Activated CD4-positive, alpha-beta T cell treated with anti-CD3 and anti-CD28 coated beads, Interleukin-2, amount 10 ng/mL, durations not matched to agents 7 days and 5 days (primary cell): ENCODE data around the gene KPTN. TPM values are rescaled to one million over a fixed set of nuclear protein-coding genes. Genes with fewer than 3 reads are reported as not detected.
A peak's percentile ranks its signal among the peaks of the same experiment; 100 is the strongest.

Source experiments
- CTCF ChIA-PET: fragments of 350-600 bp; sonication (Branson Sonifier 250); formaldehyde crosslinking; loops from one replicate; lab custom pipeline; 2021; ENCODE audit warnings: antibody characterized with exemption; lab: Charles Lee
- POLR2A ChIA-PET: fragments of 350-600 bp; sonication (Branson Sonifier 250); formaldehyde crosslinking; loops from one replicate; lab custom pipeline; 2021; ENCODE audit warnings: antibody characterized with exemption; lab: Charles Lee
- DNase-seq: peaks from one replicate; pipeline ENCODE4 v3.0.0-alpha.2; 2020
- H3K27ac Mint-ChIP-seq: one replicate; pipeline ENCODE4 v1.8.0; 2021; ENCODE audit warnings: mild to moderate bottlenecking, moderate library complexity, mixed read lengths
- H3K27me3 Mint-ChIP-seq: one replicate; pipeline ENCODE4 v1.8.0; 2021; ENCODE audit warnings: mixed read lengths
- H3K36me3 Mint-ChIP-seq: one replicate; pipeline ENCODE4 v1.8.0; 2021; ENCODE audit warnings: low read depth, mixed read lengths
- H3K4me1 Mint-ChIP-seq: one replicate; pipeline ENCODE4 v1.8.0; 2021; ENCODE audit warnings: mixed read lengths
- H3K4me3 Mint-ChIP-seq: one replicate; pipeline ENCODE4 v1.8.0; 2021; ENCODE audit warnings: mild to moderate bottlenecking, moderate library complexity, mixed read lengths
- H3K9me3 Mint-ChIP-seq: one replicate; pipeline ENCODE4 v1.8.0; 2021; ENCODE audit warnings: mixed read lengths
- total RNA-seq, 2 experiments: library from RNA; stranded (reverse); gene quantifications; one replicate each; pipeline ENCODE4 v1.2.3, GENCODE V29; 2021

KPTN gene
- total RNA-seq, 2 experiments from 2014 or later: 12.5 to 14.1 TPM

GRCh38 chr19:47495478-47496372 is 11.7 kb upstream of the KPTN start:
- ChIA-PET POLR2A (interaction anchor here (0.6 kb wide), 1 partner anchor 75 kb away, joined by 3 read pairs; no protein-coding TSS in a partner anchor), CTCF (interaction anchor here (0.9 to 4.3 kb wide), 4 partner anchors 12 to 25 kb away, joined by 3 to 24 read pairs (median 5); partner anchors contain the start of genes KPTN and NAPA)
- no peaks in the 10 kb centered on the region for H3K27me3 Mint-ChIP-seq
- DNase-seq: no peak
- no peak overlapping the region for H3K4me3 Mint-ChIP-seq
- H3K4me1 Mint-ChIP-seq: peaks cover 4% of the 10 kb centered on the region
- H3K9me3 Mint-ChIP-seq: no peaks in the 10 kb centered on the region
- H3K27ac Mint-ChIP-seq: peak overlapping the region; percentile 3
- H3K36me3 Mint-ChIP-seq: peaks cover 22% of the 10 kb centered on the region

GRCh38 chr19:47494729-47495128 is 10.7 kb upstream of the KPTN start:
- H3K27me3 Mint-ChIP-seq: no peaks in the 10 kb centered on the region
- DNase-seq: no peak
- CTCF ChIA-PET: interaction anchor here (0.9 to 4.3 kb wide), 3 partner anchors 9 to 18 kb away, joined by 3 to 24 read pairs (median 5); partner anchors contain the start of gene KPTN
- POLR2A ChIA-PET: no interaction called here
- H3K36me3 Mint-ChIP-seq: peaks cover 24% of the 10 kb centered on the region
- no peak overlapping the region for H3K27ac Mint-ChIP-seq
- no peak overlapping the region for H3K4me3 Mint-ChIP-seq
- H3K4me1 Mint-ChIP-seq: peaks cover 6% of the 10 kb centered on the region
- no peaks in the 10 kb centered on the region for H3K9me3 Mint-ChIP-seq

GRCh38 chr19:47494211-47494547 is 10.2 kb upstream of the KPTN start:
- DNase-seq: no peak
- Mint-ChIP-seq H3K27ac (peak overlapping the region; percentile 36), H3K27me3 (no peaks in the 10 kb centered on the region), H3K4me1 (peaks cover 6% of the 10 kb centered on the region), H3K36me3 (peaks cover 25% of the 10 kb centered on the region), H3K9me3 (no peaks in the 10 kb centered on the region), H3K4me3 (no peak overlapping the region)
- ChIA-PET POLR2A (no interaction called here), CTCF (interaction anchor here (1.6 to 4.3 kb wide), 2 partner anchors 9 to 11 kb away, joined by 5 to 24 read pairs; partner anchors contain the start of gene KPTN)

- CTCF ChIA-PET: interaction anchor here (1.6 to 4.3 kb wide), 3 partner anchors 8 to 10 kb away, joined by 5 to 24 read pairs (median 9); partner anchors contain the start of gene KPTN
- POLR2A ChIA-PET: no interaction called here
- H3K9me3 Mint-ChIP-seq: no peaks in the 10 kb centered on the region
- peak overlapping the region; percentile 31 for H3K27ac Mint-ChIP-seq
- H3K36me3 Mint-ChIP-seq: peaks cover 22% of the 10 kb centered on the region
- H3K4me3 Mint-ChIP-seq: no peak overlapping the region
- peaks cover 6% of the 10 kb centered on the region for H3K4me1 Mint-ChIP-seq
- DNase-seq: no peak
- no peaks in the 10 kb centered on the region for H3K27me3 Mint-ChIP-seq
These were observed 9.6 kb upstream of the KPTN start for GRCh38 chr19:47493378-47494210.

- ChIA-PET POLR2A (no interaction called here), CTCF (interaction anchor here (0.5 to 2.5 kb wide), 3 partner anchors 9 to 245 kb away, joined by 3 to 9 read pairs (median 4); partner anchors contain the start of gene KPTN)
These were observed 8.8 kb upstream of the KPTN start for GRCh38 chr19:47492571-47493377.

GRCh38 chr19:47492137-47492533 is 8.1 kb upstream of the KPTN start:
- ChIA-PET POLR2A (no interaction called here), CTCF (interaction anchor here (0.5 to 2.5 kb wide), 4 partner anchors 8 to 245 kb away, joined by 3 to 9 read pairs (median 5); partner anchors contain the start of genes KPTN and NAPA)
- H3K4me1 Mint-ChIP-seq: peaks cover 12% of the 10 kb centered on the region
- no peak overlapping the region for H3K27ac Mint-ChIP-seq
- no peak overlapping the region for H3K4me3 Mint-ChIP-seq
- no peaks in the 10 kb centered on the region for H3K9me3 Mint-ChIP-seq
- no peak for DNase-seq
- peaks cover 17% of the 10 kb centered on the region for H3K36me3 Mint-ChIP-seq
- H3K27me3 Mint-ChIP-seq: no peaks in the 10 kb centered on the region

More at GRCh38 chr19:47492571-47493377, 8.8 kb upstream of the KPTN start:
- Mint-ChIP-seq H3K9me3 (no peaks in the 10 kb centered on the region), H3K4me3 (no peak overlapping the region), H3K27ac (peak overlapping the region; percentile 31), H3K27me3 (no peaks in the 10 kb centered on the region), H3K4me1 (peaks cover 6% of the 10 kb centered on the region), H3K36me3 (peaks cover 22% of the 10 kb centered on the region)
- DNase-seq: no peak

DNA sequence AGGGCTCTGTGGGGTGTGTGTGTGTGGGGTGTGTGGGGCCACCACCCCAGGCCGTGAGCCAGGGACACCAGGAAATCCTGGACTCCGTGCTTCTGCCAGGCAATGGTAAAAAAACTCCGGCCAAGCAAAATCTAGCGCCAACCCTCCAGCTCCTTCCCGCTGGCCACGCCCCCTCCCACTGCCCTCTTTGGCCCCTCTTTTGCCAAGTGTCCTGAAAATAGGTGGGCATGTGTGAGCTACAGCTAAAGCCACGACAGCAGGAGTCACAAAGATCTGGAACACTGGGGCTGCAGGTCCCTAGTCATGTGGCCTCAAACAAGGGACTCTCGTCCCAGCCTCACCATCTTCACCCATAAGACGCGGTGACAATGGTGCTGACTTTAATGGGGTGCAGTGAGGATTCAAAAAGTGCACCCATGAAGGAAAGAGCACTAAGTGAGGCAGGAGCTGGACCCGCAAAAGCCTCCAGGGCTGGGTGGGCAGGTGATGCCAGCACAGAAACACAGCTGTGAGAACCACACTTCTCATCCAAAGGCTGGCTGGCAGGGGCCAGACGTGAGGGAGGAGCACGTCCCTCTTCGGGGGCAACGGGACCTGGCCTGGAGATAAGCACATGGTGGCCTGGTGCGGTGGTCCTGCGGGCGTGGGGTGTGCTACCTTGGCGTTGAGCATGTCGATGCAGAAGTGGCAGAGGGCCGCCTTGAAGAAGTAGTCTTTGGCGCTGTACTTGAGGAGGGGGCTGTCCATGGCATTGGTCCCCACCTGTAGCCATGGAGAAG is 7.5 kb upstream of the KPTN start:
- Mint-ChIP-seq H3K4me3 (no peak overlapping the region), H3K27me3 (no peaks in the 10 kb centered on the region), H3K27ac (peak overlapping the region; percentile 31), H3K9me3 (no peaks in the 10 kb centered on the region), H3K4me1 (peaks cover 17% of the 10 kb centered on the region), H3K36me3 (peaks cover 17% of the 10 kb centered on the region)
- CTCF ChIA-PET: interaction anchor here (1.3 to 2.5 kb wide), 3 partner anchors 8 to 252 kb away, joined by 4 to 9 read pairs (median 6); partner anchors contain the start of genes KPTN and NAPA
- DNase-seq: no peak
- POLR2A ChIA-PET: interaction anchor here (0.6 kb wide), 1 partner anchor 22 kb away, joined by 13 read pairs; no protein-coding TSS in a partner anchor

- no peak for DNase-seq
- Mint-ChIP-seq H3K4me1 (peaks cover 23% of the 10 kb centered on the region), H3K27ac (no peak overlapping the region), H3K4me3 (no peak overlapping the region), H3K27me3 (no peaks in the 10 kb centered on the region), H3K36me3 (peaks cover 17% of the 10 kb centered on the region), H3K9me3 (no peaks in the 10 kb centered on the region)
- POLR2A ChIA-PET: no interaction called here
- CTCF ChIA-PET: interaction anchor here (0.9 to 2.5 kb wide), 5 partner anchors 7 to 252 kb away, joined by 3 to 9 read pairs (median 4); partner anchors contain the start of genes KPTN and NAPA
These were observed 6.8 kb upstream of the KPTN start for GRCh38 chr19:47490847-47491246.

- ChIA-PET POLR2A (no interaction called here), CTCF (interaction anchor here (0.9 to 1.9 kb wide), 4 partner anchors 11 to 253 kb away, joined by 3 to 6 read pairs (median 4); partner anchors contain the start of gene NAPA)
- DNase-seq: no peak
- Mint-ChIP-seq H3K27ac (no peak overlapping the region), H3K27me3 (no peaks in the 10 kb centered on the region), H3K4me3 (no peak overlapping the region), H3K4me1 (peaks cover 27% of the 10 kb centered on the region), H3K9me3 (no peaks in the 10 kb centered on the region), H3K36me3 (peaks cover 23% of the 10 kb centered on the region)
These were observed 6.0 kb upstream of the KPTN start for GRCh38 chr19:47490031-47490430.

DNA sequence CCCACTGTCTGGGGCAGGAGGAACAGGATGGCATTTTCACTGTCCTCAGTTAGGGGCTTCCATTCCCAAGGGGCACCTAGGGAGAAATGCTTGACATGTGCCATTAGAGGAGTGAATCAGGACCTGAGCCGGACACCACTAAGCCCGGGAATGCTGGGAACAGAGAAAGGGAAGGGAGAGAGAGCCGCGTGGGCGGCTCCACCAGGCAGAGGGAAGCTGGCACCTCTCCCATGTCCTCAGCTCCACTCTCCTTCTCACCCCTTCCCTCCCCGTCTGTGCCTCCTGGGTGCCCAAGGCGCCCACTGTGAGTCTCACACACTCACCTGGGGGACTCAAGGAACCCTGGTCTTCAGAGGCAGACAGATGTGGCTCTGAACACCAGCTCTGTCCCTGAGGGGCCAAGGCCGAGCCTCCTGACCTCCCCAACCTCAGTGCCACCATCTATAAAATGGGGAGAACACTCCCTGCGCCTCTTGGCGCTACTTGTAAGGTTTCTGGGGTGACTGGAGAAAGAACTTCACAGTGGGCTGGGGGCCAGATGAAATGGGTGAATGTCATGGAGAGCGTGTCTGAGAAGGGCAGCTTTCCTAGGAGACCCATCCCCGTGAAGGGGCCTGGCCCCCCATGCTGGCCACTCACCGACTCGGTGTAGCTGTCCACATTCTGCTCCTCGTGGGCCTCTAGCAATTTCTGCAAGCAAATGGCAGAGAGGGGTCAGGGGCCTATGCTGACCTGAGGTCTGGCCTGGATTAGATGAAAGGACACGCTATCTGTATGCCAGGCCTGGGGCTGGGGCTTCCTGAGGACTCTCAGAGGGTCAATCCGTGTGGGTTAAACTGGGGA is 5.3 kb upstream of the KPTN start:
- H3K9me3 Mint-ChIP-seq: no peaks in the 10 kb centered on the region
- H3K36me3 Mint-ChIP-seq: peaks cover 28% of the 10 kb centered on the region
- H3K4me1 Mint-ChIP-seq: peaks cover 33% of the 10 kb centered on the region
- H3K4me3 Mint-ChIP-seq: no peak overlapping the region
- H3K27ac Mint-ChIP-seq: peak overlapping the region; percentile 31
- no peaks in the 10 kb centered on the region for H3K27me3 Mint-ChIP-seq
- CTCF ChIA-PET: interaction anchor here (0.6 to 2.3 kb wide), 5 partner anchors 22 to 217 kb away, joined by 3 to 12 read pairs (median 3); partner anchors contain the start of gene NAPA
- no peak for DNase-seq
- POLR2A ChIA-PET: no interaction called here
